Endodermal cell (in vitro differentiated cells): ENCODE measurements around the gene AASDHPPT. TPM values are rescaled to one million over a fixed set of nuclear protein-coding genes. Genes with fewer than 3 reads are reported as not detected.
A peak's percentile ranks its signal among the peaks of the same experiment; 100 is the strongest.

Experiments used
- DNase-seq: peaks from one replicate; pipeline ENCODE4 v3.0.0-alpha.2; 2017
- H3K27ac ChIP-seq: 2 replicates; pipeline ENCODE4 v1.5.1; 2013; ENCODE audit warnings: mild to moderate bottlenecking, low read depth, low read length, moderate library complexity
- H3K27me3 ChIP-seq: 2 replicates; pipeline ENCODE4 v1.6.1; 2013; ENCODE audit warnings: mild to moderate bottlenecking, low read length, moderate library complexity; ENCODE audit not compliant: insufficient read depth, control insufficient read depth, poor library complexity, severe bottlenecking
- H3K36me3 ChIP-seq: 2 replicates; pipeline ENCODE4 v1.7.0; 2013; ENCODE audit warnings: mild to moderate bottlenecking, low read length, moderate library complexity; ENCODE audit not compliant: control insufficient read depth, insufficient read depth
- H3K4me1 ChIP-seq: one replicate; pipeline ENCODE4 v1.7.0; 2013; ENCODE audit warnings: low read length; ENCODE audit not compliant: control insufficient read depth, insufficient read depth
- H3K4me3 ChIP-seq: 2 replicates; pipeline ENCODE4 v1.5.1; 2013; ENCODE audit warnings: mild to moderate bottlenecking, low read length, moderate library complexity
- H3K9ac ChIP-seq: 2 replicates; pipeline ENCODE4 v1.6.1; 2013; ENCODE audit warnings: mild to moderate bottlenecking, low read length, moderate library complexity; ENCODE audit not compliant: poor library complexity, severe bottlenecking; ENCODE audit errors: extremely low read depth
- H3K9me3 ChIP-seq: 2 replicates; pipeline ENCODE4 v1.6.1; 2013; ENCODE audit warnings: mild to moderate bottlenecking, low read length, moderate library complexity; ENCODE audit not compliant: control insufficient read depth
- H3K27ac Mint-ChIP-seq: 2 replicates; pipeline ENCODE4 v1.8.0; 2020; ENCODE audit warnings: mixed read lengths
- H3K27me3 Mint-ChIP-seq: 2 replicates; pipeline ENCODE4 v1.8.0; 2021; ENCODE audit warnings: mild to moderate bottlenecking, mixed read lengths; ENCODE audit not compliant: insufficient read depth
- H3K36me3 Mint-ChIP-seq: 2 replicates; pipeline ENCODE4 v1.8.0; 2020; ENCODE audit warnings: low read depth, mixed read lengths
- H3K4me1 Mint-ChIP-seq: 2 replicates; pipeline ENCODE4 v1.8.0; 2020; ENCODE audit warnings: mixed read lengths
- H3K4me3 Mint-ChIP-seq: 2 replicates; pipeline ENCODE4 v1.8.0; 2020; ENCODE audit warnings: mild to moderate bottlenecking, moderate library complexity, mixed read lengths
- H3K9me3 Mint-ChIP-seq: 2 replicates; pipeline ENCODE4 v1.8.0; 2020; ENCODE audit warnings: mild to moderate bottlenecking, mixed read lengths
- WGBS, 2 experiments: methylation state at CpG; one replicate each; pipeline versions ENCODE4 v1.1.5 to v1.1.7; 2013; ENCODE audit warnings: missing lambda C conversion rate in 2 of 2, mixed read lengths in 1 of 2; ENCODE audit not compliant: insufficient coverage in 1 of 2, insufficient read length in 1 of 2; 5-methylcytosine and 5-hydroxymethylcytosine counted together
- total RNA-seq, 2 donors: library from RNA; stranded (reverse); fragmentation: NEBNext Ultra II Directional in 1 of 2; extraction: Animal tissue kit (Norgen Biotek cat#: 25700) in 1 of 2; gene quantifications; 2 replicates in 1 of 2; 3 replicates in 1 of 2; pipeline ENCODE4 v1.2.1, GENCODE V29; 2021
- TF ChIP-seq, protein P1 (sequence below): fragments of 200-600 bp; sonication (generic); conservative IDR thresholded peaks from 2 replicates; pipeline ENCODE4 v1.5.0; 2021; ENCODE audit warnings: antibody characterized with exemption, mild to moderate bottlenecking

The AASDHPPT gene
- total RNA-seq, 2 donors from 2014 or later = 44.8 to 52.3 TPM

DNA sequence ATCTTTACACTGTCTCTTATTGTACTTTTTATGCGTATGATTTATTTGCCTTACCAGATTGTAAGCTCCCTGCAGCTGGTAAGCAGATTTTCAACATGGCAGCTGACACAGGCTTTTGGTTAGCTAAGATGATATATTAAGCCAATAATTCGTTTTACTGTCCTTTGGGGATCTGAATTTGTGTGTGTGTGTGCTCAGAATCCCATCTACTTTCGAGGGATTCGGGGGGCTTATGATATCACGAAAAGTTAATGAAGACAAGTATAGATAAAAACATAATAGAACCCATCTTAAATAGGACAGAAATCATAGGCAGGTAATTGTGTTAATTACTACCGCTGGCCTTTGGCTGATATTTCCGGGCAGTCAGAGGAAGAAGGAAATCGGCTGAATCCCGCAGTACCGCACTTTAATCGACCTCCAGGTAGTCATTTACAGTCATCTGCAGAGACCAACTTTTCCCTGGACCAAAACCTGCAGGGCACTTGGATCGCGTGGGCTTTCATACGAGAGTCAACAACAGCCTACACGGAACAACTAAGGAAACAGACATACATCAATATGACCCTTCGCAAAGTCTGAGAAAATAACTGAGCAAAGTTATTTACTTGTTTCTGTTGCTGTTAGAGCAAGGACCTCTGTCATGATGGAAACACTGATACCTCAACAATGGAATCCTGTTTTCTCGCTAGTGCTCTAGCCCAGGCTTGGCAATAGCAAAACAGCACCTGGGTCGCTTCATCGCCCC, 1.1 kb upstream of the AASDHPPT start:
- Mint-ChIP-seq H3K27ac (peak overlapping the region; percentile 99), H3K4me1 (peaks cover 25% of the 10 kb centered on the region), H3K9me3 (no peaks in the 10 kb centered on the region), H3K4me3 (peak overlapping the region; percentile 94), H3K27me3 (no peaks in the 10 kb centered on the region), H3K36me3 (peaks cover 20% of the 10 kb centered on the region)
- Histone ChIP-seq H3K4me1 (peaks cover 4% of the 10 kb centered on the region), H3K9ac (peak overlapping the region; percentile 52), H3K27me3 (no peaks in the 10 kb centered on the region), H3K27ac (peak overlapping the region; percentile 79), H3K36me3 (peaks cover 20% of the 10 kb centered on the region), H3K9me3 (no peaks in the 10 kb centered on the region), H3K4me3 (peak overlapping the region; percentile 92)
- TF ChIP-seq, protein P1, sequence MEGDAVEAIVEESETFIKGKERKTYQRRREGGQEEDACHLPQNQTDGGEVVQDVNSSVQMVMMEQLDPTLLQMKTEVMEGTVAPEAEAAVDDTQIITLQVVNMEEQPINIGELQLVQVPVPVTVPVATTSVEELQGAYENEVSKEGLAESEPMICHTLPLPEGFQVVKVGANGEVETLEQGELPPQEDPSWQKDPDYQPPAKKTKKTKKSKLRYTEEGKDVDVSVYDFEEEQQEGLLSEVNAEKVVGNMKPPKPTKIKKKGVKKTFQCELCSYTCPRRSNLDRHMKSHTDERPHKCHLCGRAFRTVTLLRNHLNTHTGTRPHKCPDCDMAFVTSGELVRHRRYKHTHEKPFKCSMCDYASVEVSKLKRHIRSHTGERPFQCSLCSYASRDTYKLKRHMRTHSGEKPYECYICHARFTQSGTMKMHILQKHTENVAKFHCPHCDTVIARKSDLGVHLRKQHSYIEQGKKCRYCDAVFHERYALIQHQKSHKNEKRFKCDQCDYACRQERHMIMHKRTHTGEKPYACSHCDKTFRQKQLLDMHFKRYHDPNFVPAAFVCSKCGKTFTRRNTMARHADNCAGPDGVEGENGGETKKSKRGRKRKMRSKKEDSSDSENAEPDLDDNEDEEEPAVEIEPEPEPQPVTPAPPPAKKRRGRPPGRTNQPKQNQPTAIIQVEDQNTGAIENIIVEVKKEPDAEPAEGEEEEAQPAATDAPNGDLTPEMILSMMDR = no peak
- WGBS, 2 experiments = 16 to 23% methylated on average over 5 to 16 of the region's 19 CpGs
- DNase-seq = no peak

DNA sequence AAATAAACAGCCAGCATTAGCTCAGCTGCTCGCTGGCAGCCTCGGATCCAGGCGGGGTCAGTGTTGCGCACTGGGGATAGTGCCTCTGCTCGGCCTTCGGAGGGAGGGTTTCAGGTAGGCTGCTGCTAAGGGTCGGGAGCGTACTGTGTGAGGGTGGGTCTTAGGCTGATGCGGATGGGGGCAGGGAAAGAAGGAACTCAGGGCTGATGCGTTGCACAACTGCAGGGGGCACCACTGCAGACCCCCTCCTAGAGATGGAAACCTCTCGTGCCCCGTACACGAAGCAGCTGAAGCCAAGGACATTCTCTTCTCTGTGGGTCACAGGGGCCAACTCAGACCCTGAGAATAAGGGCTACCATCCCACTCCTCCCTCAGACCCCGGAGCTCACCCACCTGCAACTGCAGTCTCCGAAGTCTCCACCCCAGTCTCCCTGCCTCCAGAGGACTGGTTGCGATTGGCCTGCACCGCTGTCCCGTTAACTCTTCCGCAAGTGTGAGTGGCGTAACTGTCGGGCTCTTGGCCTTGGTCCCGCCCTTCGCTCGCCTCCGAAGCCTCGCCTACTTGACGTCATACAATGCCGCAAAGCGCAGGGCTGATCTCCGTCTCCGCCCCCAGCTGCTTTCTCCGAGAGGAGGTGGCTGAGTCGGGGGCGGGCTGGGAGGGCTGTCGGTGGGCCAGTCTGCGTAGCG, 398 bp upstream of the AASDHPPT start, which contains the start of gene KBTBD3:
Gene KBTBD3 (minus strand): TSS at position 429 of the 690 bp plus-strand sequence. CDS start 18,250 bp downstream, outside the sequence.
- no peaks in the 10 kb centered on the region for H3K9me3 ChIP-seq
- peak; percentile 99 for DNase-seq
- peak within 1 kb of the TSS; percentile 96 for H3K27ac ChIP-seq
- H3K27ac Mint-ChIP-seq = peak within 1 kb of the TSS; percentile 100
- WGBS, 2 experiments = 0% methylated on average over 5 to 37 of the region's 37 CpGs
- H3K4me1 ChIP-seq = peaks cover 5% of the 10 kb centered on the region
- H3K9me3 Mint-ChIP-seq = no peaks in the 10 kb centered on the region
- peaks cover 26% of the 10 kb centered on the region for H3K4me1 Mint-ChIP-seq
- no peaks in the 10 kb centered on the region for H3K27me3 ChIP-seq
- peaks cover 24% of the 10 kb centered on the region for H3K36me3 ChIP-seq
- peak within 1 kb of the TSS; percentile 94 for H3K4me3 Mint-ChIP-seq
- peak within 1 kb of the TSS; percentile 96 for H3K4me3 ChIP-seq
- TF ChIP-seq, protein P1 = peak; percentile 74
- no peaks in the 10 kb centered on the region for H3K27me3 Mint-ChIP-seq
- H3K36me3 Mint-ChIP-seq = peaks cover 25% of the 10 kb centered on the region
- peak within 1 kb of the TSS; percentile 93 for H3K9ac ChIP-seq

DNA sequence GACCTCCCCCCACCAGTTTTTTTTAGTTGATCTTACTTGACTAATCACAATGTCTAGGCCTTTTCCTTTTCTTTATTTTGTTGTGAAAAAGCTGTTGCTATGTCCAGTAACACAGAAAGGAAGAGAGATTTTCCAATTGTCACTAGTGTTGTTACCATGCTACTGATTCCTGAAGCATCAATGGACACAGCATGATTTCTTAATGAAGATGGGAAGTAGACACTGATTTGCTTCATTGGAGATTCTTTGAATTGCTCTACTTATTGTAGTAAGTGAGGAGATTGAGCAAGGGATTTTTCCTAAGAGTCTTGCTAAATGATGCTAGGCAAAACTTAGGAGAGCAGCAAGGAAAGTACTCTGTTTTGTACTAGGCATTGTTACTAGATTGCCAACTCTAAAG, 4.6 kb downstream of the AASDHPPT start:
- H3K27me3 ChIP-seq = no peaks in the 10 kb centered on the region
- no peaks in the 10 kb centered on the region for H3K9me3 ChIP-seq
- no peak overlapping the region for H3K4me3 ChIP-seq
- peaks cover 65% of the 10 kb centered on the region for H3K36me3 ChIP-seq
- DNase-seq = no peak
- TF ChIP-seq, protein P1 = no peak
- Mint-ChIP-seq H3K27me3 (no peaks in the 10 kb centered on the region), H3K27ac (no peak overlapping the region), H3K4me1 (peaks cover 20% of the 10 kb centered on the region), H3K9me3 (no peaks in the 10 kb centered on the region), H3K36me3 (peaks cover 63% of the 10 kb centered on the region), H3K4me3 (no peak overlapping the region)
- H3K4me1 ChIP-seq = peaks cover 5% of the 10 kb centered on the region
- H3K9ac ChIP-seq = no peak overlapping the region
- no peak overlapping the region for H3K27ac ChIP-seq
